Measurements from ENCODE around the gene MAPT. TPM values are rescaled to one million over a fixed set of nuclear protein-coding genes. Genes with fewer than 3 reads are reported as not detected.
A peak's percentile ranks its signal among the peaks of the same experiment; 100 is the strongest.

Gene MAPT
- total RNA-seq, 2 donors from 2014 or later, result 0.14 to 0.17 TPM

- DNase-seq (ENCODE audit: low spot score), result no peak
- no peaks in the 10 kb centered on the region for H3K9me3 Mint-ChIP-seq
- H3K4me3 Mint-ChIP-seq, result no peak overlapping the region
- no peak overlapping the region for H3K27ac Mint-ChIP-seq
- peaks cover 0 to 6% of the 10 kb centered on the region in 2 donors for H3K4me1 Mint-ChIP-seq (ENCODE audit: low read depth in 2 of 2)
- no peaks in the 10 kb centered on the region for H3K36me3 Mint-ChIP-seq
- ATAC-seq, result no peak
- H3K27me3 Mint-ChIP-seq, result peaks cover 11 to 25% of the 10 kb centered on the region in 2 donors
Observed at GRCh38 chr17:45870342-45870974, 23.9 kb upstream of the MAPT start.

- Mint-ChIP-seq H3K9me3 (no peaks in the 10 kb centered on the region), H3K27me3 (peaks cover 9 to 27% of the 10 kb centered on the region in 2 donors), H3K4me3 (no peak overlapping the region), H3K36me3 (no peaks in the 10 kb centered on the region), H3K27ac (no peak overlapping the region), H3K4me1 (ENCODE audit: low read depth in 2 of 2) (peaks cover 0 to 6% of the 10 kb centered on the region in 2 donors)
- DNase-seq (ENCODE audit: low spot score) (no peak), ATAC-seq (no peak)
Observed at GRCh38 chr17:45871718-45872117, 22.6 kb upstream of the MAPT start.

GRCh38 chr17:45873728-45874127 lies 20.6 kb upstream of the MAPT start:
- Mint-ChIP-seq H3K4me3 (no peak overlapping the region), H3K27me3 (peaks cover 14 to 37% of the 10 kb centered on the region in 2 donors), H3K36me3 (no peaks in the 10 kb centered on the region), H3K27ac (no peak overlapping the region), H3K4me1 (ENCODE audit: low read depth in 2 of 2) (peaks cover 0 to 6% of the 10 kb centered on the region in 2 donors), H3K9me3 (no peaks in the 10 kb centered on the region)
- no peak for DNase-seq (ENCODE audit: low spot score)
- ATAC-seq, result peak in 1 of 2 donors; percentile 57

- H3K27me3 Mint-ChIP-seq, result peaks cover 14 to 37% of the 10 kb centered on the region in 2 donors
- H3K4me3 Mint-ChIP-seq, result no peak overlapping the region
- no peaks in the 10 kb centered on the region for H3K9me3 Mint-ChIP-seq
- H3K36me3 Mint-ChIP-seq, result no peaks in the 10 kb centered on the region
- no peak overlapping the region for H3K27ac Mint-ChIP-seq
- ATAC-seq, result no peak
- no peak for DNase-seq (ENCODE audit: low spot score)
- H3K4me1 Mint-ChIP-seq (ENCODE audit: low read depth in 2 of 2), result peaks cover 0 to 6% of the 10 kb centered on the region in 2 donors
Observed at GRCh38 chr17:45874151-45874550, 20.2 kb upstream of the MAPT start.

- no peak overlapping the region for H3K27ac Mint-ChIP-seq
- peaks cover 17 to 26% of the 10 kb centered on the region in 2 donors for H3K27me3 Mint-ChIP-seq
- ATAC-seq (no peak), DNase-seq (ENCODE audit: low spot score) (no peak)
- H3K4me1 Mint-ChIP-seq (ENCODE audit: low read depth in 2 of 2), result peaks cover 0 to 4% of the 10 kb centered on the region in 2 donors
- H3K36me3 Mint-ChIP-seq, result no peaks in the 10 kb centered on the region
- H3K9me3 Mint-ChIP-seq, result no peaks in the 10 kb centered on the region
- H3K4me3 Mint-ChIP-seq, result no peak overlapping the region
Observed at GRCh38 chr17:45876539-45876938, 17.8 kb upstream of the MAPT start.

GRCh38 chr17:45877467-45877866 lies 16.9 kb upstream of the MAPT start:
- peaks cover 13 to 20% of the 10 kb centered on the region in 2 donors for H3K27me3 Mint-ChIP-seq
- H3K4me3 Mint-ChIP-seq, result no peak overlapping the region
- H3K9me3 Mint-ChIP-seq, result no peaks in the 10 kb centered on the region
- DNase-seq (ENCODE audit: low spot score), result no peak
- no peaks in the 10 kb centered on the region for H3K36me3 Mint-ChIP-seq
- no peak for ATAC-seq
- peaks cover 0 to 4% of the 10 kb centered on the region in 2 donors for H3K4me1 Mint-ChIP-seq (ENCODE audit: low read depth in 2 of 2)
- no peak overlapping the region for H3K27ac Mint-ChIP-seq

- DNase-seq (ENCODE audit: low spot score) (no peak), ATAC-seq (no peak)
- H3K27me3 Mint-ChIP-seq, result peaks cover 7 to 12% of the 10 kb centered on the region in 2 donors
- H3K9me3 Mint-ChIP-seq, result peaks cover 8% of the 10 kb centered on the region
- H3K4me1 Mint-ChIP-seq (ENCODE audit: low read depth in 2 of 2), result no peaks in the 10 kb centered on the region
- no peak overlapping the region for H3K27ac Mint-ChIP-seq
- peaks cover 5% of the 10 kb centered on the region for H3K36me3 Mint-ChIP-seq
- H3K4me3 Mint-ChIP-seq, result no peak overlapping the region
Observed at GRCh38 chr17:45883063-45883462, 11.3 kb upstream of the MAPT start.

- Mint-ChIP-seq H3K36me3 (peaks cover 5% of the 10 kb centered on the region), H3K4me1 (ENCODE audit: low read depth in 2 of 2) (peaks cover 0 to 4% of the 10 kb centered on the region in 2 donors), H3K9me3 (peaks cover 8% of the 10 kb centered on the region), H3K27me3 (peaks cover 9 to 11% of the 10 kb centered on the region in 2 donors), H3K4me3 (no peak overlapping the region), H3K27ac (no peak overlapping the region)
- no peak for DNase-seq (ENCODE audit: low spot score)
- no peak for ATAC-seq
Observed at GRCh38 chr17:45886852-45887251, 7.5 kb upstream of the MAPT start.

- DNase-seq (ENCODE audit: low spot score) (no peak), ATAC-seq (peak in 1 of 2 donors; percentile 38)
- no peak overlapping the region for H3K27ac Mint-ChIP-seq
- H3K4me3 Mint-ChIP-seq, result no peak overlapping the region
- H3K27me3 Mint-ChIP-seq, result peaks cover 13 to 14% of the 10 kb centered on the region in 2 donors
- H3K36me3 Mint-ChIP-seq, result peaks cover 5% of the 10 kb centered on the region
- peaks cover 8% of the 10 kb centered on the region for H3K9me3 Mint-ChIP-seq
- H3K4me1 Mint-ChIP-seq (ENCODE audit: low read depth in 2 of 2), result peaks cover 0 to 7% of the 10 kb centered on the region in 2 donors
Observed at GRCh38 chr17:45888392-45888791, 6.0 kb upstream of the MAPT start.

GRCh38 chr17:45889579-45889978 lies 4.8 kb upstream of the MAPT start:
- ATAC-seq (no peak), DNase-seq (ENCODE audit: low spot score) (no peak)
- Mint-ChIP-seq H3K4me3 (no peak overlapping the region), H3K4me1 (ENCODE audit: low read depth in 2 of 2) (peaks cover 6 to 10% of the 10 kb centered on the region in 2 donors), H3K27ac (no peak overlapping the region), H3K9me3 (peaks cover 6% of the 10 kb centered on the region), H3K27me3 (peaks cover 10 to 14% of the 10 kb centered on the region in 2 donors), H3K36me3 (no peaks in the 10 kb centered on the region)

GRCh38 chr17:45893725-45894021 lies 681 bp upstream of the MAPT start:
- Mint-ChIP-seq H3K36me3 (no peaks in the 10 kb centered on the region), H3K27ac (peak overlapping the region in 1 of 2 donors; percentile 53), H3K27me3 (peaks cover 20 to 21% of the 10 kb centered on the region in 2 donors), H3K4me3 (peak overlapping the region; percentile 77), H3K4me1 (ENCODE audit: low read depth in 2 of 2) (peaks cover 6 to 10% of the 10 kb centered on the region in 2 donors), H3K9me3 (no peaks in the 10 kb centered on the region)
- DNase-seq (ENCODE audit: low spot score), result no peak
- no peak for ATAC-seq

GRCh38 chr17:45895304-45895968 lies 1.1 kb downstream of the MAPT start:
- Mint-ChIP-seq H3K27me3 (peaks cover 18 to 23% of the 10 kb centered on the region in 2 donors), H3K4me3 (peak overlapping the region; percentile 77), H3K9me3 (no peaks in the 10 kb centered on the region), H3K4me1 (ENCODE audit: low read depth in 2 of 2) (peaks cover 6 to 10% of the 10 kb centered on the region in 2 donors), H3K27ac (no peak overlapping the region), H3K36me3 (no peaks in the 10 kb centered on the region)
- ATAC-seq (no peak), DNase-seq (ENCODE audit: low spot score) (no peak)

GRCh38 chr17:45895969-45896785 lies 1.8 kb downstream of the MAPT start:
- Mint-ChIP-seq H3K4me1 (ENCODE audit: low read depth in 2 of 2) (peaks cover 6 to 10% of the 10 kb centered on the region in 2 donors), H3K36me3 (no peaks in the 10 kb centered on the region), H3K9me3 (no peaks in the 10 kb centered on the region), H3K27me3 (peaks cover 18 to 27% of the 10 kb centered on the region in 2 donors), H3K27ac (no peak overlapping the region), H3K4me3 (peak overlapping the region; percentile 72)
- no peak for DNase-seq (ENCODE audit: low spot score)
- no peak for ATAC-seq
